ENCODE measurements around the gene INSC. TPM values are rescaled to one million over a fixed set of nuclear protein-coding genes. Genes with fewer than 3 reads are reported as not detected.

Gene INSC
- total RNA-seq, 2 experiments from 2014 or later: not detected

DNA sequence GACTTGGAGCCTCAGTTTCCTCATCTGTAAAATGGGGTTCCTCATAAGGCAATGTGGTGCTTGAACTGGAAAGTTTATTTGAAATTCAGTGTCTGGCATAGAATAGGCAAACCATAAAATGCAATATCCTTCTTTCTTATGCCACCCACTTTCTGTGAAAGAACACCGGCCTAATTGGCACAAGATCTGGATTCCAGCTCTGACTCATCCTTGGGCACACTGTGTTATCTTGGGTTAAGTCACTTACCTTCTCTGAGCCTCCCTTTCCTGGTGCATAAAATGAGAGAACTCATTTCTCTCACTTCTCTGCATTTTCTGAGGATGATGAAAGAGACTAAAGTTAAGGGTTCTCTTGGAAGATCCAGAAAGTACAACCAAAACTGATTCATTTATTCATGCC lies 5.1 kb downstream of the INSC start:
- CTCF ChIA-PET: no interaction called here
- intact Hi-C loops (cut with DNase I, micrococcal nuclease): no loop called here
- no peak overlapping the region for H3K4me3 Mint-ChIP-seq
- no peaks in the 10 kb centered on the region for H3K9me3 Mint-ChIP-seq
- Histone ChIP-seq H3K27me3 (ENCODE audit: control insufficient read depth in 1 of 2, insufficient read depth in 2 of 2, low read length in 2 of 2) (peaks cover 34 to 50% of the 10 kb centered on the region in 2 experiments), H3K9me3 (ENCODE audit: control insufficient read depth in 1 of 2, insufficient read depth in 1 of 2, low read length in 2 of 2) (no peaks in the 10 kb centered on the region), H3K4me1 (ENCODE audit: insufficient read depth, low read length) (no peaks in the 10 kb centered on the region), H3K4me3 (ENCODE audit: low read length) (no peak overlapping the region), H3K27ac (ENCODE audit: low read depth in 1 of 2, low read length in 2 of 2) (no peak overlapping the region), H3K36me3 (ENCODE audit: insufficient read depth, low read length) (no peaks in the 10 kb centered on the region)
- H3K27ac Mint-ChIP-seq: no peak overlapping the region
- H3K4me1 Mint-ChIP-seq (ENCODE audit: low read depth): peaks cover 4% of the 10 kb centered on the region
- peaks cover 70% of the 10 kb centered on the region for H3K27me3 Mint-ChIP-seq
- TF ChIP-seq, protein P1, sequence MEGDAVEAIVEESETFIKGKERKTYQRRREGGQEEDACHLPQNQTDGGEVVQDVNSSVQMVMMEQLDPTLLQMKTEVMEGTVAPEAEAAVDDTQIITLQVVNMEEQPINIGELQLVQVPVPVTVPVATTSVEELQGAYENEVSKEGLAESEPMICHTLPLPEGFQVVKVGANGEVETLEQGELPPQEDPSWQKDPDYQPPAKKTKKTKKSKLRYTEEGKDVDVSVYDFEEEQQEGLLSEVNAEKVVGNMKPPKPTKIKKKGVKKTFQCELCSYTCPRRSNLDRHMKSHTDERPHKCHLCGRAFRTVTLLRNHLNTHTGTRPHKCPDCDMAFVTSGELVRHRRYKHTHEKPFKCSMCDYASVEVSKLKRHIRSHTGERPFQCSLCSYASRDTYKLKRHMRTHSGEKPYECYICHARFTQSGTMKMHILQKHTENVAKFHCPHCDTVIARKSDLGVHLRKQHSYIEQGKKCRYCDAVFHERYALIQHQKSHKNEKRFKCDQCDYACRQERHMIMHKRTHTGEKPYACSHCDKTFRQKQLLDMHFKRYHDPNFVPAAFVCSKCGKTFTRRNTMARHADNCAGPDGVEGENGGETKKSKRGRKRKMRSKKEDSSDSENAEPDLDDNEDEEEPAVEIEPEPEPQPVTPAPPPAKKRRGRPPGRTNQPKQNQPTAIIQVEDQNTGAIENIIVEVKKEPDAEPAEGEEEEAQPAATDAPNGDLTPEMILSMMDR (IDR thresholded peaks at IDR 0.05): no peak
- H3K36me3 Mint-ChIP-seq (ENCODE audit: low read depth): no peaks in the 10 kb centered on the region
- no peak for ATAC-seq (ENCODE audit: poor library complexity)
- DNase-seq: no peak
- POLR2A ChIA-PET: no interaction called here

GRCh38 chr11:15123849-15124248 lies 9.1 kb downstream of the INSC start:
- TF ChIP-seq, protein P1 (IDR thresholded peaks at IDR 0.05): no peak
- peaks cover 12 to 28% of the 10 kb centered on the region in 2 experiments for H3K27me3 ChIP-seq (ENCODE audit: control insufficient read depth in 1 of 2, insufficient read depth in 2 of 2, low read length in 2 of 2)
- peaks cover 43% of the 10 kb centered on the region for H3K27me3 Mint-ChIP-seq
- no peaks in the 10 kb centered on the region for H3K36me3 Mint-ChIP-seq (ENCODE audit: low read depth)
- no peaks in the 10 kb centered on the region for H3K4me1 ChIP-seq (ENCODE audit: insufficient read depth, low read length)
- H3K4me1 Mint-ChIP-seq (ENCODE audit: low read depth): no peaks in the 10 kb centered on the region
- H3K27ac Mint-ChIP-seq: no peak overlapping the region
- ChIA-PET POLR2A (no interaction called here), CTCF (no interaction called here)
- DNase-seq (no peak), ATAC-seq (ENCODE audit: poor library complexity) (no peak)
- no peaks in the 10 kb centered on the region for H3K36me3 ChIP-seq (ENCODE audit: insufficient read depth, low read length)
- no peak overlapping the region for H3K4me3 Mint-ChIP-seq
- no peaks in the 10 kb centered on the region for H3K9me3 Mint-ChIP-seq
- no peak overlapping the region for H3K27ac ChIP-seq (ENCODE audit: low read depth in 1 of 2, low read length in 2 of 2)
- intact Hi-C loops (cut with DNase I, micrococcal nuclease): no loop called here
- no peak overlapping the region for H3K4me3 ChIP-seq (ENCODE audit: low read length)
- no peaks in the 10 kb centered on the region for H3K9me3 ChIP-seq (ENCODE audit: control insufficient read depth in 1 of 2, insufficient read depth in 1 of 2, low read length in 2 of 2)

GRCh38 chr11:15124528-15124927 lies 9.8 kb downstream of the INSC start:
- CTCF ChIA-PET: no interaction called here
- no peak for ATAC-seq (ENCODE audit: poor library complexity)
- no peak overlapping the region for H3K4me3 Mint-ChIP-seq
- H3K4me1 ChIP-seq (ENCODE audit: insufficient read depth, low read length): no peaks in the 10 kb centered on the region
- TF ChIP-seq, protein P1 (IDR thresholded peaks at IDR 0.05): no peak
- H3K36me3 Mint-ChIP-seq (ENCODE audit: low read depth): no peaks in the 10 kb centered on the region
- no peak for DNase-seq
- intact Hi-C loops (cut with DNase I, micrococcal nuclease): no loop called here
- POLR2A ChIA-PET: no interaction called here
- no peaks in the 10 kb centered on the region for H3K9me3 ChIP-seq (ENCODE audit: control insufficient read depth in 1 of 2, insufficient read depth in 1 of 2, low read length in 2 of 2)
- H3K4me1 Mint-ChIP-seq (ENCODE audit: low read depth): no peaks in the 10 kb centered on the region
- no peak overlapping the region for H3K4me3 ChIP-seq (ENCODE audit: low read length)
- no peaks in the 10 kb centered on the region for H3K9me3 Mint-ChIP-seq
- H3K27ac ChIP-seq (ENCODE audit: low read depth in 1 of 2, low read length in 2 of 2): no peak overlapping the region
- peaks cover 39% of the 10 kb centered on the region for H3K27me3 Mint-ChIP-seq
- H3K27me3 ChIP-seq (ENCODE audit: control insufficient read depth in 1 of 2, insufficient read depth in 2 of 2, low read length in 2 of 2): peaks cover 7 to 21% of the 10 kb centered on the region in 2 experiments
- H3K36me3 ChIP-seq (ENCODE audit: insufficient read depth, low read length): no peaks in the 10 kb centered on the region
- no peak overlapping the region for H3K27ac Mint-ChIP-seq
